HG02759 (cell line): ENCODE data around the gene ADD3.
A peak's percentile ranks its signal among the peaks of the same experiment; 100 is the strongest.
"Not testable (repeated sequence)": the region's sequence is repeated elsewhere in the genome, so short reads cannot be mapped to it uniquely, and the experiment has no call there.

Source experiments
- ATAC-seq: cut with Tn5 transposase; IDR thresholded peaks from one replicate; pipeline ENCODE4 v1.9.1; 2021; ENCODE audit warnings: mild to moderate bottlenecking, moderate library complexity; ENCODE audit not compliant: unreplicated experiment

The ADD3 gene

DNA sequence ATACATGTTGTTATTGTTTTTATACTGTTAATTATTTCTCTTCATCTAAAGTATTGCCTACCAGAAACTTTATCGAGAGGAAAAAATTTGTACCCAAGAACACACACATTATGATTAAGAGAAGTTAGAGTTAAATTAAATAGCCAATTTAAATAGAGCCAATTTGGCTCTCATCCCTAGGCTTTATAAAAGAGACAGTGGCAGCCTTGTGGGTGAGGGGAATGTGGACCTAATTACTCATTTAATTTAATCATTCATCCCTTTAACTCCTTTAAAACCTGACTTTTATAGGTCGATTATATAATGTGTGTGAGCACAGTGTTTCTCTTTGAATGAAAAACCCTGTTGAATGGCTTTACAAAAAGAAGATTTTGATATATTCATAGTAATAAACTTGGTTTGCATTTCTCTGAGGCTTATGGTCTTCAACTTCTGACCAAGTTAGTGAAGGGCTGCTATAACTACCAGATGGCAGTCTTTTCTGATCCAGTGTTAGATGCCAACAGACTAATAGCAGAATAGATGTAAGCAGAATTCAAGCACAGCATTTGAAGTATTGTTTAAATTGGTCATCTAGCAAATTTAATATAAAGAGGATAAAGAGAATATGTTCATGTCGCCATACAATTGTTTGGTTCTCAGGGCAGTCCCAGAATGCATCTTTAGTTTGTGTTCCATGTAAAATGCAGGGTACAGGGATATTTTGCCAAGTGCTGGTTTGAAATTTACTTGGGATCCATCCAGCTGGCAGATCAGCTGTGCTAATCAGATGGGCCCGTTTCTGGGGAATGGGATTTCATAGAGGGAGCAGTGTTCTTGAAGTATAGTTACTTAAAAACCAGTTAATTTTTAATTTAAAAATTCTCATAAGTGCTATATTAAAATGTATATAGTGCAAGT lies 25.3 kb downstream of the ADD3 start:
- ATAC-seq = no peak

DNA sequence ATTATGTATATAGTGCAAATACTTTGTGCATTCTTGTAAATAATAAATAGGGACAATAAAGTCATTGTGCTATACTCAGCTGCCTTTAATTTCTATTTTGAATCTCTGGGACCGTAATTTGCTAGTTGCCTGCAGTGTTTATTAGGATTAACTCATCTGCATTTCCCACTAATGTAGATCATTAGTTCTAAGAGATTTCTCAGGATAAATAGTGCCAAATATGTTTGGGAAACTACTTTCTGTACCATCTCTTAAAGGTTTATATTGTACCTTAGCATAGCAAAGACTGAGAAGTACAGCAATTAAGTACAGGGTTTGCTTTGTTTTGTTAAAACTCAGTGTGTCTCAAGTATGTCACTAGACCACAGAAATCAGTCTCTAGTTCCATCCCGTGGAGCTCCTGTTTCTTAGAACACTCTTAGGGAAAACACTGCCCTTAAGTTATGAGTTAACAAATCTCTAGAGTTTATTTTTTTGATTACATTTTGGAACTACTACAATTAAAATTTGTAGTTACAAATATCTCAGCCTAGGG lies 26.0 kb downstream of the ADD3 start:
- ATAC-seq = no peak

DNA sequence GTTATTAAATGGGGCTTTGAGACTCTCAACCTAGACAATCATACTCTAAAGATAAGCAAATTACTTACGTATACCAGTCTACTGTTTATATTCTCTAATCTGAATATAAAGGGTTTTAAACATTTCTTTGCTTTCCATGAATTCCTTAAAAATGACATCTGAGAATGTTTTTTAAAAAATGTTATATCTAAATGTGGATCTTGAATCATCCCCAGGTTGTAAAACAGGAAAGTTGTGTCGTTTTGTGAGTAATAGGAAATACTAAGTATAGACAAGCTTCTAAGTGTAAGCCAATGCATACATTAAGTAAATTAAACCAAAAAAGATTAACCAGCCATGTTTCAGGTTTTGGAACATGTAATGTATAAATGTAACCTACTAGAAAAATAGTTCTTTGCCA lies 26.8 kb downstream of the ADD3 start:
- no peak for ATAC-seq

DNA sequence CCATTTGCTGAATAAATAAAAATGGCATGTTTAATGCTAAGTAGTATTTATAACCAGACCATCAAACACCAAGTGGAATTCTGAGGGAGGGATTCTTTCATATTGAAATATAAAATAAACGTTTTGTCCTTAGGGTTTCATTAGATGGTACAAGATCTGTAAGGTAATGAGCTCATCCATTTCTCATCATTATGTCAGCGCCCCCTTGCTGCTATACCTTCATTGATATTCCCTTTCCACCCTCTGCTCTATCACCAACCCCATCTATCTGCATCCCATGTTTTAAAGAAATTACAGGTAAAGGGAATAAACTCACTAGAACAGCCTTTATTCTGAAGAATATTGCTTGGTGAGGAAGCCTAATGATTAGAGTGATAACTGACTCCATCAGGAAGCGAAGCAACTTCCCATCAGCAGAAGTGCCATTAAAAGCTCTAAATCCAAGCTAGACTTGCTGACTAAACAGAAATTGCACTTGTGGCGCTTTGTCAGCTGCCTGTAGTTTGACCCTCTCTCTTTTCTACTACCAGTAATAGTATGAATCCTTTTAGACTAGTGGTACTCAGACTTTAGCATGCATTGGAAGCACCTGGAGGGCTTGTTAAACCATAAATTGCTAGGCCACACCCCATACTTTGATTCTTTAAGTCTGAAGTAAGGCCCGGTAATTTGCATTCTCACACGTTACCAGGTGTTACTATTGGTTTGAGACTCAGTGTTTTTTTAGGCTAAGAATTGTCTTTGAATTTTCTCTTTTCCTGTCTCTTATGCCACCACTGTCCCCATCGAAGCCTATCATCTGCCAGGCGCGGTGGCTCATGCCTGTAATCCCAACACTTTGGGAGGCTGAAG lies 27.5 kb downstream of the ADD3 start:
- no peak for ATAC-seq

DNA sequence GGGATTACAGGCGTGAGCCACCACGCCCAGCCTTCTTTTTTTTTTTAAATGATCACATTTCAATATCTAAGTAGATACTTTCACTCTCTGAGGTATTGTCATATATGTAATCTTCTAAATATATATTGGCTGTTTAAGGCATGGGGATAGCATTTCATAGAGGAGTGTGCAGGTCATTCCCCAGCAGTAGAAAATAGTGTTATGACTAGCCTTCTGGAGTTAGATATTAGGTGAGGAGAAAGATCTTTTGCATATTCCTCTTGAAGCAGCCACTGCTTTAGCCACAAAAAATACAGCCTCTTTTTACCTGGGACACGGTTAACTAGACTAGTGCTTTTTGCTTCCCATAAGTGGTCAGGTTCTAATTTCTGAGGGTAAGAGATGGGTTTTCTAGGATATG lies 28.9 kb downstream of the ADD3 start:
- peak; percentile 81 for ATAC-seq

DNA sequence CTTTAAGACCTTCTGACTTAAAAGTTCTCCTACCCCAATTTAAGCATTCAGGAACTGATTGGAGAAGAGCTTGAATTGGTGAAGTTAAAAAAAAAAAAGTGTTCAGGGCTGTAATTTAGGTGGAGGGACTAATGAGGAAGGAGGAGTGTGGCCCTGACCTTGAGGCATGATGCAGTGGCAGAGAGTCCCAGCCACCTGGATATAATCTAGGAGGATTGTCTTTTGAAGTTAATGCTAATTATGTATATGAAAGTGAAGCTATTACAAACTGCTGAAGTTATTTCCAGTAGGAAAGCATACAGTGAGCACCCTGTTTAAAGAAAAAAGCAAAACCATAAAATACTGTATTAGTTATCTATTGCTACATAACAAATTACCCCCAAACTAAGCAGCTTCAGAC lies 31.5 kb downstream of the ADD3 start:
- no peak for ATAC-seq

DNA sequence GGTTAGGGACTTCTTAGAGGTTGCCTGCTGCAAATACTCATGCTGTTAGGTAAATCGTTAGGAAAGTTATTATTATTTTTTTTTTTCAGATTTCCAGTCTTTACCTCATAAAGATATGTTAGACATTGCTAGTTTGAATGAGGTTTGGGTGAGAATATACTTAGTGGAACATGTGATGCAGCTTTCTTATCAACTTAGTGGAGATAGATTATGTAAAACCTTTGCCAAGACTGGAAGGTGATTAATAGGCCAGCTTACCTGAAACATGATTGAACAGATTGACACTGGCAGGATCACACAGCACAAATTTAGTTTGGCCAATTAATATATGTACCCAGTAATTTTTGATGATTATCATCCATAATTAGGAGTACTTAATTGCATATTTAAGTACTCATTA lies 32.3 kb downstream of the ADD3 start:
- ATAC-seq = no peak

DNA sequence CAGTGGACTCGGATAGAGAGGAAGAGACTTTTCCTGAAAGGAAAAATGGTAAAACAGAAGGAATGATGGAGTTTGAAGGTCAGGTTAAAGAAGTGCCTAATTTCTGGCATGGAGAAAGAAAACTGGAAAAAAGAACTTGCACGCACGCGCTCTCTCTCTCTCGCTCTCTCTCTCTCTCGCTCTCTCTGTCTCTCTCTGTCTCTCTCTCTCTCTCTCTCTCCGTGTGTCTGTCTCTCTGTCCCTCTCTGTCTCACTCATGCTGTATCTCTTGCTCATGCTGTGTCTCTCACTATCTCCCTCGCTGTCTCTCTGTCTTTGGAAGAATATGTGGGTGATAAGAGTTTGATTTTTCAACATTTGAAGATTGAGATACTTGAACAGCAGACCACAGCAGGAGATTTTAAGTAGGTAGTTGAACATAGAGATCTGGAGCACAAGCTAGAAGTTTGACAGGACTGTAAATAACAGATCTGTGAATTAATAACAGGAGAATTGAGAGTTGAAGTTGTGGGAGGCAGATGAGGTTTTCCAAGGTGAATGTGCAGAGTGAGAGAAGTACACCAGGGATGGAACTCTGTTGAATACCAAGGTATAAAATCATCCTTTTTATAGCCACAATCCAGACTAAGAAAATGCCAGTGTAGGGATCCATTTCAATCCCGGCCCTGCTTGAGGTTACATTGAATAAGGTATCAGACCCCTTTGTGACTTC lies 33.1 kb downstream of the ADD3 start:
- ATAC-seq = no peak

DNA sequence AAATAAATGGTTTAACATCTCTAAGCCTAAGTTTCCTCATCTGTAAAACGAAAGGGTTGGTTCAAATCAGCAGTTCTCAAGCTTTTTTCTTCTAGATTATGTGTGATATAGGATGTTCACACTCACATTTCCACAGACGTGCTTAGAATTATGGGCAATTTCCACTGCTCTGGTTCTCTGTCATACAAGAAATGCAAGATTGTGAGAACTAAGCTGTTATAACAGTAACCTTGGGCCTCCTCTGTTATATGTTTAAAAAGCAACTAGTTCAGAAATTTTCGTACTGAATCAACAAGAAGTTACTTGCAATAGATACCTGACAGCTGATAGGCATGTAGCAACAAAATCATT lies 33.7 kb downstream of the ADD3 start:
- no peak for ATAC-seq

DNA sequence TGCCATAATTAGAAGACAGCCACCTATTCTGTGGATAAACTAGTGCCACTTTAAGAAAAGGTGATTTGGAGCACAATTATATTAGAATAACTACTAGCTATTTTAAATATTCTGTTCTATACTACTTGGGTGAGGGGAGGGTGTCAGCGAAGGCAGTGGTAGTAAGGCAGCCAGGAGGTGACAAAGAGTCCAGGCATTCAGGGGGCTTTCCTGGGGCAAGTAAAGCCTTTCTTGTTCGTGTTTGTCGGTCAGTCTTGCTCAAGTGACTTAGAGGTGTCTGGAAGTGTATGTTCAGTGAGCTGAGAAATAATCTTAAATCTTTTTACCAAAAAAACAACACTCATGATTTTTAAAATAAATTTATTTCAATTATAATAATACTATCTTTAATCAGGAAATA lies 34.4 kb downstream of the ADD3 start:
- ATAC-seq = no peak

DNA sequence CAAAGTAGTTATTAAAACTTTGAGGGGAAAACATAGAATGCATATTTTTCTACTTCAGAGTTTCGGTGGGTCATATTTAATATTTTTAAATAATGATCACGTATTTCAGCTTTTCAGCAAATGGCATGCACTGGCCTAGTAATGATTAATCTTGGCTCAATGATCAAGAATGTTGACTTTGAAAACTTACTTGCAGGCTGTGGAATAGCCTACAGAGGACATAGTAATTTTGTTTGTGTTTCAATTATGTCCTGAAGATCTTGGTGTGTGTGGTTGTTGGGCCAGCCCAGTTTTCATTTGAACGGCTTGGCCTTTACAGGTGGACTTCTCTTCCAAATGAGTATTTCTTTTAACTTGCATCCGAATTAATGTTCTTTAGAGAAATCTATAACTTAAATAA lies 35.1 kb downstream of the ADD3 start:
- ATAC-seq = no peak

DNA sequence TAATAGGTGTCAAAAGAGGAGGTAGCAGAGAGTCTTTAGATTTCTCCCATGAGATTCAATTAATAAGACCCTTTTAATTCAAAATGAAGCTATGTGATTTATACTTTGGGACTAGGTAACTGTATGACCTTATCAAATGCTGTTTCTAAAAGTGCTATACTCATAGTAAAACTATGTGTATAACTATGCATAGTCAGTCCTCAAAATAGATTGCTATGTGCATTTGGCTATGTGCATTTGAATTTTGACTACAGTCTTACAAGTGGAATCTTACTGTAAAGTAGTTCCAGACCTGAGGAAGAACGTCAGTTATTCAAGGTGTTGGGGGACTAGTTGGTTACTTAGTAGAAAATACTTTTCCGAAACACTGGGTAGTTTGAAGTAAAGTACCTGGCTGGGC lies 36.9 kb downstream of the ADD3 start:
- ATAC-seq = no peak

DNA sequence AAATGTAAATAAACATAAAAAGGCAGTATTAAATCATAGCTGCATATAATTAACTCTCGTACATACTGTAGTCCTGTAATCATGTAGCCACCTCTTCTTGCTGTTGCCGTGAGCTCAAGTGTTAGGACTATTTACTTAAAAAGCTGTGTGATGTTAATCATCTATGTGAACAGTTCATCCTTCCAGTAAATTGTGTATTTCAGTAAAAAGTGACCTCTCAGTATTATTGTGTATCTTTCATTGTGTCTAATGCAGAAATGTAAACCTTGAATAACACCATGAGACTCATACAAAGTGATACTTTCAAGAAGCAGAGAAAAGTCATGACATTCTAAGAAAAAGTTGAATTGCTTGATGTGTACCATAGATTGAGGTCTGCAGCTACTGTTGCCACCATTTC lies 38.0 kb downstream of the ADD3 start:
- no peak for ATAC-seq

DNA sequence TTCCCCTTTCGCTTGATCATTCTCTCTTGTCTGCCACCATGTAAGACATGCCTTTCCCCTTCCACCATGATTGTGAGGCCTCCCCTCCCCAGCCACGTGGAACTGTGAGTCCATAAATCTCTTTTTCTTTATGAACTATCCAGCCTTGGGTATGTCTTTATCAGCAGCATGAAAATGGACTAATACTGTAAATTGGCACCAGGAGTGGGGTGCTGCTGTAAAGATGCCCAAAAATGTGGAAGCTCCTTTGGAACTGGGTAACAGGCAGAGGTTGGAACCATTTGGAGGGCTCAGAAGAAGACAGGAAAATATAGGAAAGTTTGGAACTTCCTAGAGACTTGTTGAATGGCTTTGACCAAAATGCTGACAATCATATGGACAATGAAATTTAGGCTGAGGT lies 40.4 kb downstream of the ADD3 start:
- not testable (repeated sequence) for ATAC-seq

DNA sequence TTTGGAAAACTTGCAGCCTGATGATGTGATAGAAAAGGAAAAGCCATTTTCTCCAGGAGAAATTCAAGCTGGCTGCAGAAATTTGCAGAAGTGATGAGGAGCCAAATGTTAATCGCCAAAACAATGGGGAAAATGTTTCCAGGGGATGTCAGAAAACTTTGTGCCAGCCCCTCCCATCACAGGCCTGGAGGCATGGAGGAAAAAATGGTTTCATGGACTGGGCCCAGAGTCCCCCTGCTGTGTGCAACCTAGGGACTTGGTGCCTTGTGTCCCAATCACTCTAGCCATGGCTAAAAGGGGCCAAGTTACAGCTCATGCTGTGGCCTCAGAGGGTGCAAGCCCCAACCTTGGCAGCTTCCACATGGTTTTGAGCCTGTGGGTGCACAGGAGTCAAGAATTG lies 41.0 kb downstream of the ADD3 start:
- ATAC-seq = no peak

DNA sequence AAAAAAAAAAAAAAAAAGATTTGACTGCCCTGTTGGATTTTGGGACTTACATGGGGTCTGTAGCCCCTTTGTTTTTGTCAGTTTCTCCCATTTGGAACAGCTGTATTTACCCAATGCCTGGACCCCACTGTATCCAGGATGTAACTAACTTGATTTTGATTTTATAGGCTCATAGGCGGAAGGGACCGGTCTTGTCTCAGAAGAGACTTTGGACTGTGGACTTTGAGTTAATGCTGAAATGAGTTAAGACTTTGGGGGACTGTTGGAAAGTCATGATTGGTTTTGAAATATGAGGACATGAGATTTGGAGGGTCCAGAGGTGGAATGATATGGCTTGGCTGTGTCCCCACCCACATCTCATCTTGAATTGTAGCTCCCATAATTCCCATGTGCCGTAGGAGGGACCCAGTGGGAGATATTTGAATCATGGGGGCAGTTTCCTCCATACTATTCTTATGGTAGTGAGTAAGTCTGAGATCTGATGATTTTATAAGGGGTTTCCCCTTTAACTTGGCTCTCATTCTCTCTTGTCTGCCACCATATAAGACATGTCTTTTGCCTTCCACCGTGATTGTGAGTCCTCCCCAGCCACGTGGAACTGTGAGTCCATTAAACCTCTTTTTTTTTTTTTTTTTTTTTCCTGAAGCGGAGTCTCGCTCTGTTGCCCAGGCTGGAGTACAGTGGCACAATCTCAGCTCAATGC lies 42.3 kb downstream of the ADD3 start:
- not testable (repeated sequence) for ATAC-seq

DNA sequence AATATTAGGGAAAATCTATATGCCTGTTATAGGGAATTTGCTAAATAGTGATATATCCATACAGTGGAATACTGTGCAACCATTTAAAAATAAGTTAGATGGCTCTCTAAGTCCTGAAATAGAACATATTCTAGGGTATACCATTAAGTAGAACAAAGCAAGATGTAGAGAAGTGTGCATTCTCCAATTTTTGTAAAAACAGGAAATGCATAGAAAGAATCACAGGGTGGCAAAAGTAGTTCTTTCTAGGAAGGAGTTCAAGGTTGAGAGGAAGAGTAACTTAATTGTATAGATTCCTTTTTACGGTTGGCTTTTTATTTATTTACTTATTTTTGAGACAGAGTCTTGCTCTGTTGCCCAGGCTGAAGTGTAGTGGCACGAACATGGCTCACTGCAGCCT lies 43.7 kb downstream of the ADD3 start:
- no peak for ATAC-seq

DNA sequence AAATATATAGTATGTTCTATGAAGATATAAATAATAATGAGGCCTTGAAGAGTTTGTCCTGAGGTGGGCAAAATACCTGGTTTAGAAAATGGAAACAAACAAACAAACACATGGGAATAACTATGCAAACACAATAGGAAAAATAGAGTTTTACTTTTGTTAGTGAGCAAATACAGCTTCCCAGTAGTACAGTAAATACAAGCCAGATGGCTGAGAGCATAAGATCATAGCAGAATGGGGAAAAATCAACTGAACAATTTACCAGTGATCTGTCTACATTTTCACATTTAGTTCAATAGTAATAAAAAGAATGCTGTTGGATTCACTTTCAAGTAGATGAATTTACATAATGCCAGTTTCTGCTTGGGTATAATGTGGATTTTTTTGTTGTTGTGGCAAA lies 45.1 kb downstream of the ADD3 start:
- ATAC-seq = no peak

DNA sequence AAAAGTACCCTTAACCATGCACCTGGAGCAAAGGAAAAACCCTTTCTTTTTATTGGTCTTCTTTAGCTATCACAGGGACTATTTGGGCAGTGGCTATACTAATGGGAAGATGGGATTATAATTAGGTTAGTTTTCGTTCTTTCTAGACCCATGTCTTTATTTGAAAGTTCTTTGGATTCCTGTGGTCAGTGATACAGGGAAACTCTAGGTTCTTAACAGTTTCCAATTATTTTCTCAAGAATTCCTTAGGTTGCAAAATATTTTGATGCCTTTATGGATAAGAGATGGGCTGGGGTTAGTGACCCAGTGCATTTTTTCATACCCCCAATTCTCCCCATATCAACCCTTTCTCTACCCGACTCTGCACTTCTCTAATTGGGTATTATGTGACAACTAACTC lies 49.0 kb downstream of the ADD3 start:
- no peak for ATAC-seq

DNA sequence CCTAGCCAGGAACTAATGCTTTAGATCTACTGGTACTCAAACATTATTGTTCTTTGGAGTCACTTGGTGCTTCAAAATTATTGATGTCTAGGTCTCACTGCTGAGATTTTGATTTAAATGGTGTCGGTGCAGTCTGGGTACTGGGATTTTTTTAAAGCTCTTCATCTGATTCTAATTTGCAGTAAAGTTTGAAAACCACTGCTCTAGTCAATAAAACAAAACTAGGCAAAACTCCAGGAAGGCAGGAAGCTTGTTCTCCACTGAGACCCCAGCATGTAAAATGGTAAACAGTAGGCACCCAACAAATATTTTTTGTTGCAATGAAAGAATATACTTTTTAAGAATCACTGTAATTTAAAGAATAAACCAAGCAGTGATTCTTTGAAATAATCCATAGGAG lies 49.7 kb downstream of the ADD3 start:
- no peak for ATAC-seq

DNA sequence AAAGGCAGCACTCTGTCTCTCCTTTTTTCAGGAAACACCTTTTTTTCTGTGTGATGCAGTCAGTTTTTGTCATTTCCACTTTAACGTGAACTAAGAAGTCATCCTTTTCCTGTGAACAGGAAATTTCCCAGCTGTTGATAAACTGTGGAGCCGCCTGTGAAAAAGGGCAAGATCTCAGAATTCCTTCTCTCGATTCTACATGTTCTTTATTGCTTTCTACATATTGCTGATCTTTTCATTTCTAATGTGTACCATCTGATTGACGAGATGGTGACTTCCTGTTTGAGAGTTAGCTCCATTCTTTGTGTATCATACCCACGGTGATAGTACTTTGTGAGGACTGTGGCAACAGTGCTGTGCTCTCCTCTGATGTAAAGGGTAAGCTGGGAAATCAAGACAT lies 50.4 kb downstream of the ADD3 start:
- peak; percentile 55 for ATAC-seq
